PFSK-1 (cell line): ENCODE data around the gene FAM107A.

Source experiments
- FOXP2 ChIP-seq: optimal IDR thresholded peaks from 2 replicates; pipeline ENCODE3; 2011; ENCODE audit warnings: borderline replicate concordance, control low read depth, inconsistent platforms; ENCODE audit not compliant: insufficient read depth; ENCODE audit errors: extremely low read length, extremely low read depth
- POLR2AphosphoS5 ChIP-seq: IDR thresholded peaks from 2 replicates; pipeline ENCODE4 v1.6.1; 2012; ENCODE audit warnings: low read depth, mild to moderate bottlenecking, control low read depth, low read length, moderate library complexity
- REST ChIP-seq, 2 experiments: IDR thresholded peaks; 2 replicates each; pipeline versions ENCODE4 v1.6.1 to v1.8.0; 2011 to 2012; ENCODE audit warnings: low read depth in 2 of 2, low read length in 2 of 2, control low read depth in 1 of 2, inconsistent platforms in 1 of 2, mild to moderate bottlenecking in 1 of 2, moderate library complexity in 1 of 2; ENCODE audit not compliant: insufficient read depth in 1 of 2
- SIN3A ChIP-seq: IDR thresholded peaks from 2 replicates; pipeline ENCODE4 v1.6.1; 2012; ENCODE audit warnings: mild to moderate bottlenecking, low read length, moderate library complexity, borderline replicate concordance; ENCODE audit not compliant: insufficient read depth
- TAF1 ChIP-seq: IDR thresholded peaks from 2 replicates; pipeline ENCODE4 v1.6.1; 2012; ENCODE audit warnings: low read length, control low read depth, borderline replicate concordance; ENCODE audit not compliant: insufficient read depth

FAM107A gene

GRCh38 chr3:58596834-58597518, 19.8 kb upstream of the FAM107A start:
- no peak for TF ChIP-seq SIN3A

GRCh38 chr3:58594117-58594516, 16.9 kb upstream of the FAM107A start:
- TF ChIP-seq FOXP2 (no peak), SIN3A (no peak), REST (IDR thresholded peaks at IDR 0.05; ENCODE audit: insufficient read depth in 1 of 2, low read depth in 2 of 2, low read length in 2 of 2) (no peak), POLR2AphosphoS5 (no peak), TAF1 (no peak)

GRCh38 chr3:58591517-58592510, 14.6 kb upstream of the FAM107A start:
- TF ChIP-seq FOXP2 (no peak), TAF1 (no peak), REST (IDR thresholded peaks at IDR 0.05; ENCODE audit: insufficient read depth in 1 of 2, low read depth in 2 of 2, low read length in 2 of 2) (no peak), SIN3A (no peak), POLR2AphosphoS5 (no peak)

GRCh38 chr3:58588030-58588614, 10.9 kb upstream of the FAM107A start:
- TF ChIP-seq REST (IDR thresholded peaks at IDR 0.05; ENCODE audit: insufficient read depth in 1 of 2, low read depth in 2 of 2, low read length in 2 of 2), result peak; percentile 93 to 98
- TF ChIP-seq TAF1, result no peak
- TF ChIP-seq POLR2AphosphoS5, result no peak
- no peak for TF ChIP-seq FOXP2
- TF ChIP-seq SIN3A, result no peak

- TF ChIP-seq TAF1 (no peak), FOXP2 (no peak), REST (IDR thresholded peaks at IDR 0.05; ENCODE audit: insufficient read depth in 1 of 2, low read depth in 2 of 2, low read length in 2 of 2) (no peak), SIN3A (no peak)
Observed at GRCh38 chr3:58586776-58587192, 9.6 kb upstream of the FAM107A start.
